ENCODE measurements around the gene HMG20A. TPM values are rescaled to one million over a fixed set of nuclear protein-coding genes. Genes with fewer than 3 reads are reported as not detected.
A peak's percentile ranks its signal among the peaks of the same experiment; 100 is the strongest.

Gene HMG20A
- 28.4 TPM for polyA plus RNA-seq (2012; ENCODE audit: insufficient read length, low read depth)

GRCh38 chr15:77420610-77421369 is at the start of gene HMG20A:
Gene HMG20A (plus strand): TSS chr15:77420888. CDS start chr15:77458408, 37,520 bp downstream.
- TF ChIP-seq TAF1 (IDR thresholded peaks at IDR 0.05; ENCODE audit: borderline replicate concordance, insufficient read depth, low read length): peak; percentile 69; the same call in 1 of the 2 replicates
- peak; percentile 67 for TF ChIP-seq POLR2AphosphoS5 (IDR thresholded peaks at IDR 0.05; ENCODE audit: low read depth, low read length)
- peak; percentile 71; the same call in 1 of the 2 replicates for TF ChIP-seq SIN3A (IDR thresholded peaks at IDR 0.05; ENCODE audit: borderline replicate concordance, insufficient read depth, low read length)
- TF ChIP-seq REST (IDR thresholded peaks at IDR 0.05; ENCODE audit: insufficient read depth in 1 of 2, low read depth in 2 of 2, low read length in 2 of 2): no peak

DNA sequence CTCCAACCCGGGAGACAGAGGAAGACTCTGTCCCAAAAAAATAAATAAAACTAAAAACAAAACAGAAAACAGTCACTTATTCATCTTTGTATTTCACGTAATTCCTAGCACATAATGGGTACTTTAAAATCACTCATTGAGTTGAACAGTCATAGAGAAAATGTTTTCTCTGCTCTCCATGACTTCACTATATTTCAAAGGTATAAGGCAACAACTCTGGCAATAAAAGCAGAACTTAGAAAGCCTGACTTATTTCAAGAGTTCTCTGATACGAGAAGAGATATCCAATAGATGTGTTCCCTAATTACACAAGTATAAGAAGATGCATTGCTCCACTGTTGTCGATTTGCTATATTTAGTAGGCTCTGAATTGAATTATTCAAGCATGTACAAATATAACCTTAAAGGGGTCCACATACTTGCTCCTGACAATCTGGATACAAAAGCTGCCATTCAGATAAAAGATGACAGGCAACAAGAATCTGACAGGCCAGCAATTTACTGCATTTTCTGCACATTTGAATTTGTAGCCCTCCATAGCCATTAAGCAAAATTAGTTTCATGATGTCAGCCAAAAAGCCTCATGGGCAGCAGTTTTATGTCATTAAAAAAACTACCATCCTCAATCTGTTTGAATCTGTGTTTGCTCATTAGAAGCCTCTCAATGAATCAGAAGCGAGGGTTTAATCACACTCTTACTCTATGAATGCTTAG is 48.7 kb upstream of the HMG20A start:
- TF ChIP-seq POLR2AphosphoS5 (IDR thresholded peaks at IDR 0.05; ENCODE audit: low read depth, low read length) (no peak), TAF1 (IDR thresholded peaks at IDR 0.05; ENCODE audit: borderline replicate concordance, insufficient read depth, low read length) (no peak), SIN3A (IDR thresholded peaks at IDR 0.05; ENCODE audit: borderline replicate concordance, insufficient read depth, low read length) (no peak), REST (IDR thresholded peaks at IDR 0.05; ENCODE audit: insufficient read depth in 1 of 2, low read depth in 2 of 2, low read length in 2 of 2) (no peak), FOXP2 (optimal IDR thresholded peaks at IDR 0.05; ENCODE audit: borderline replicate concordance, extremely low read depth, extremely low read length, insufficient read depth) (no peak)

- no peak for TF ChIP-seq TAF1 (IDR thresholded peaks at IDR 0.05; ENCODE audit: borderline replicate concordance, insufficient read depth, low read length)
Measured at GRCh38 chr15:77373441-77373840, 47.2 kb upstream of the HMG20A start.

GRCh38 chr15:77375133-77375532 is 45.6 kb upstream of the HMG20A start:
- no peak for TF ChIP-seq REST (IDR thresholded peaks at IDR 0.05; ENCODE audit: insufficient read depth in 1 of 2, low read depth in 2 of 2, low read length in 2 of 2)
- no peak for TF ChIP-seq POLR2AphosphoS5 (IDR thresholded peaks at IDR 0.05; ENCODE audit: low read depth, low read length)
- no peak for TF ChIP-seq TAF1 (IDR thresholded peaks at IDR 0.05; ENCODE audit: borderline replicate concordance, insufficient read depth, low read length)

DNA sequence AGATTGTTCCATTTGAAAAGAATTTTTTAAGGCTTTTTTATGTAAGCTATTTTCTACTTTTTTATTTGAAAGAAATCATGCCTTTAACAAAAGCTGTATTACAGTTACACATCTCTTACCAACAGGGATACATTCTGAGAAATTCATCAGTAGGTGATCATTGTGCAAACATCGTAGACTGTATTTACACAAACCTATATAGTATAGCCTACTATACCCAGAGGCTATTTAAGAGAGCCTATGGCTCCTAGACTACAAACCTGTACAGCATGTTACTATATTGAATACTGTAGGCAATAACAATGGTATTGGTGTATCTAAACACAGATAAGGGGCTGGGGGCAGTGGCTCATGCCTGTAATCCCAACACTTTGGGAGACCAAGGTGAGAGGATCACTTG is 43.9 kb upstream of the HMG20A start:
- TF ChIP-seq REST (IDR thresholded peaks at IDR 0.05; ENCODE audit: insufficient read depth in 1 of 2, low read depth in 2 of 2, low read length in 2 of 2) (no peak), FOXP2 (optimal IDR thresholded peaks at IDR 0.05; ENCODE audit: borderline replicate concordance, extremely low read depth, extremely low read length, insufficient read depth) (no peak), POLR2AphosphoS5 (IDR thresholded peaks at IDR 0.05; ENCODE audit: low read depth, low read length) (no peak), SIN3A (IDR thresholded peaks at IDR 0.05; ENCODE audit: borderline replicate concordance, insufficient read depth, low read length) (no peak), TAF1 (IDR thresholded peaks at IDR 0.05; ENCODE audit: borderline replicate concordance, insufficient read depth, low read length) (no peak)
